Effector memory CD8-positive, alpha-beta T cell (primary cell): ENCODE measurements around the gene VSIR.

Experiments
- ATAC-seq: fragments of 150-1000 bp; cut with Tn5 transposase; replicated peaks from 2 replicates; pipeline ENCODE4 v1.10.0; 2021; ENCODE audit warnings: mild to moderate bottlenecking, moderate library complexity
- DNase-seq, 3 experiments: peaks; one replicate each; pipeline ENCODE4 v3.0.0; 2021
- H3K27ac Mint-ChIP-seq, 2 donors: one replicate each; pipeline ENCODE4 v1.8.0; 2022; ENCODE audit warnings: mild to moderate bottlenecking in 2 of 2, mixed read lengths in 2 of 2, moderate library complexity in 2 of 2
- H3K27me3 Mint-ChIP-seq, 2 donors: one replicate each; pipeline ENCODE4 v1.8.0; 2022; ENCODE audit warnings: mixed read lengths in 2 of 2
- H3K36me3 Mint-ChIP-seq: one replicate; pipeline ENCODE4 v1.8.0; 2022; ENCODE audit warnings: mild to moderate bottlenecking, moderate library complexity, mixed read lengths; ENCODE audit not compliant: insufficient read depth
- H3K4me1 Mint-ChIP-seq, 2 donors: one replicate each; pipeline ENCODE4 v1.8.0; 2022; ENCODE audit warnings: low read depth in 2 of 2, mixed read lengths in 2 of 2
- H3K4me3 Mint-ChIP-seq, 2 donors: one replicate each; pipeline ENCODE4 v1.8.0; 2022; ENCODE audit warnings: mild to moderate bottlenecking in 2 of 2, mixed read lengths in 2 of 2, moderate library complexity in 2 of 2
- H3K9me3 Mint-ChIP-seq, 2 donors: one replicate each; pipeline ENCODE4 v1.8.0; 2022; ENCODE audit warnings: mixed read lengths in 2 of 2

VSIR gene

DNA sequence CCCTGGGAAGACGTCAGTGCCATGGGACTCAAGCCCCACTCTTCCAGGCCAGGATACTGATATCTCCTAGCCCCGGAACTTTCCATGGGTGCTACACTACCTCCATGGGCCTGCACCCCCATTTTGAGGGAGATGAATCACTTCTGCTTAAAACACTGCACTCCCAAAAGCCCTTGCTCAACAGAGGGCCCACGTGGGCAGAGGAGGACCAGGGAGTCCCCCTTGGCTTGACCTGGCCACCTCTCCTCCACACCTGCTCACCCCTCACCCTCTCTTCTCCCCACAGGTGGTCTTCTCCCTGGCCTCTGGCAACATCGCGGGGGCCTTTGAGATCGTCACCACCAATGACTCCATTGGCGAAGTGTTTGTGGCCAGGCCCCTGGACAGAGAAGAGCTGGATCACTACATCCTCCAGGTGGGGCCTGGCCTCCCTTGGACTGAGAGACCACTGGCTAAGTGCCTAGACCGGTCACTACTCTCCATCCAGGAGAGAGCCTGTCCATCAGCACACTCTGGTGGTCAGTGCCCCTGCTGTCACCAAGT is 33.9 kb downstream of the VSIR start:
- peaks cover 84 to 92% of the 10 kb centered on the region in 2 donors for H3K4me1 Mint-ChIP-seq
- ATAC-seq, result no peak
- peaks cover 19% of the 10 kb centered on the region for H3K36me3 Mint-ChIP-seq
- H3K27me3 Mint-ChIP-seq, result no peaks in the 10 kb centered on the region
- peak overlapping the region; percentile 86 to 94 for H3K27ac Mint-ChIP-seq
- H3K4me3 Mint-ChIP-seq, result peak overlapping the region in 1 of 2 donors; percentile 71
- no peak for DNase-seq
- no peaks in the 10 kb centered on the region for H3K9me3 Mint-ChIP-seq

GRCh38 chr10:71737834-71738197 is 35.5 kb downstream of the VSIR start:
- peaks cover 90 to 92% of the 10 kb centered on the region in 2 donors for H3K4me1 Mint-ChIP-seq
- no peak for DNase-seq
- H3K36me3 Mint-ChIP-seq, result peaks cover 17% of the 10 kb centered on the region
- H3K27me3 Mint-ChIP-seq, result no peaks in the 10 kb centered on the region
- H3K4me3 Mint-ChIP-seq, result peak overlapping the region in 1 of 2 donors; percentile 62
- H3K9me3 Mint-ChIP-seq, result no peaks in the 10 kb centered on the region
- H3K27ac Mint-ChIP-seq, result peak overlapping the region; percentile 89 to 94
- ATAC-seq, result no peak

- Mint-ChIP-seq H3K36me3 (peaks cover 15% of the 10 kb centered on the region), H3K27me3 (no peaks in the 10 kb centered on the region), H3K9me3 (no peaks in the 10 kb centered on the region), H3K4me1 (peaks cover 90 to 92% of the 10 kb centered on the region in 2 donors), H3K27ac (peak overlapping the region; percentile 93 to 94), H3K4me3 (peak overlapping the region in 1 of 2 donors; percentile 75)
- DNase-seq (no peak), ATAC-seq (no peak)
These were observed 36.1 kb downstream of the VSIR start for GRCh38 chr10:71737001-71737833.

DNA sequence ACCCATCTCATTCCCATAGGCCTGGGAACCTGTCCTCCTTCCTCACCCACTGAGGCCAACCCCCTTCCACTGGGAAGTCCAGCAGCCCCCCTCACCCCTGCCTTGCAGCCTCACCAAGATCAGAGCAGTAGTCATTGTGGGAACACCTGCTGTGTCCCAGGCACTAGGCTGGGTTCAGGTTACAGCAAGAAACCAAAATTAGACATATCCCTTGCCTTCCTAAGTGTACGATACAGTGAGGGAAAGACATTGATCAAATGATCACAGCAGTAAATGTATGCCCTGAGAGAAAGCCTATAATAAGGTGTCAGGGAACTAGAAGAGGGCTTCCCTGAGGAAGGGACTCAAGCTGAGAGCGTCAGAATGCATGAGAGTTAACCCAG is 36.8 kb downstream of the VSIR start:
- H3K27ac Mint-ChIP-seq, result peak overlapping the region; percentile 93 to 94
- peaks cover 12% of the 10 kb centered on the region for H3K36me3 Mint-ChIP-seq
- no peak for ATAC-seq
- H3K4me3 Mint-ChIP-seq, result peak overlapping the region; percentile 70 to 75
- H3K9me3 Mint-ChIP-seq, result no peaks in the 10 kb centered on the region
- peaks cover 84 to 92% of the 10 kb centered on the region in 2 donors for H3K4me1 Mint-ChIP-seq
- H3K27me3 Mint-ChIP-seq, result no peaks in the 10 kb centered on the region
- DNase-seq, result no peak

GRCh38 chr10:71735709-71736569 is 37.4 kb downstream of the VSIR start:
- Mint-ChIP-seq H3K4me1 (peaks cover 78 to 90% of the 10 kb centered on the region in 2 donors), H3K9me3 (no peaks in the 10 kb centered on the region), H3K27ac (peak overlapping the region; percentile 93 to 94), H3K4me3 (peak overlapping the region; percentile 70 to 75), H3K27me3 (no peaks in the 10 kb centered on the region), H3K36me3 (peaks cover 12% of the 10 kb centered on the region)
- ATAC-seq, result peak; percentile 91
- peak; percentile 57 to 64 (median 63) for DNase-seq

DNA sequence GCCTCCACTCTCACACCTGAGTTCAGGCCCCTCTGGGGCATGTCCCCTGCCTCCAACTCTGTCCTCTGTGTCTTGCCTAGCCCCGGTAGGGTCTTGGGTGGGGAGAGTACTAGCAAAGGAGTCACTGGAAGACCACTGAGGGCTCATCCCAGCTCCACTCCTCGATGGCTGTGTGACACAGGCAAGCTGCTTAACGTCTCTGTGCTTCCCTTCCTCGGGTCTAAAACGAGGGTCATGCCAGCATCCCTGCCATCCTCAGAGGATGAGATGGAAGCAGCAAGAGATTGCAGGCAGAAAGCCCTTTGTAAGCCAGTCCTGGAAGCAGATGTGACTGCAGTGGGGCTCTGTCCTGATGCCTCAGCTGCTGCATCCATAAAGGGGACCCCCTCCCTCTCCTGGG is 38.5 kb downstream of the VSIR start:
- H3K4me1 Mint-ChIP-seq, result peaks cover 67 to 86% of the 10 kb centered on the region in 2 donors
- no peak for ATAC-seq
- peak overlapping the region; percentile 93 to 94 for H3K27ac Mint-ChIP-seq
- no peaks in the 10 kb centered on the region for H3K9me3 Mint-ChIP-seq
- H3K36me3 Mint-ChIP-seq, result peaks cover 12% of the 10 kb centered on the region
- H3K27me3 Mint-ChIP-seq, result no peaks in the 10 kb centered on the region
- no peak for DNase-seq
- peak overlapping the region; percentile 52 to 75 for H3K4me3 Mint-ChIP-seq

GRCh38 chr10:71731791-71732190 is 41.5 kb downstream of the VSIR start:
- Mint-ChIP-seq H3K36me3 (peaks cover 13% of the 10 kb centered on the region), H3K4me3 (peak overlapping the region in 1 of 2 donors; percentile 58), H3K9me3 (no peaks in the 10 kb centered on the region), H3K27me3 (no peaks in the 10 kb centered on the region), H3K27ac (peak overlapping the region; percentile 84 to 93), H3K4me1 (peaks cover 60 to 83% of the 10 kb centered on the region in 2 donors)
- peak in 2 of 3 experiments; percentile 33 to 38 for DNase-seq
- no peak for ATAC-seq

DNA sequence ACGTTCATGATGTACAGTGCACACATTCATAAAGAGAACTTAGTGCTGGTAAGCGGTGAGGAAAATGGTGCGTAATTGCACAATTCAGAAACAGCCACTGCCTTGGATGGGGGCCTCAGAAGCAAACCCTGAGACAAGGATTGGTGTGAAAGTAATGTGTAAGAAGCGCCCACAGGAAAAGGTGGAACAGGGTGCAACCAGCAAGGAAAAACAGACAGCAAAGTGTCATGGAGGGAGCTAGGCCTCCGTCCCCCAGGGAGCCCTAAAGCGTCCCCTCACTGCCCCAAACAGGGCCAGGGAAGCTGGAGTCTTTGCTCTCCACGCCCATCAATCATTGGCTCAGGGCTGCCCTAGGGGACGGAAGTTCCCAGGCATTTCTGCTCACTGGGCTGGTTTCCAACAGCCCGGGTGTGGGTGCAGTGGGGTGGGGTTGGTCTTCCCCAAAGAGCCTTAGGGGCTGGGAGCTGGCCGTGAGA is 44.1 kb downstream of the VSIR start:
- H3K27ac Mint-ChIP-seq, result peak overlapping the region; percentile 79 to 98
- no peaks in the 10 kb centered on the region for H3K27me3 Mint-ChIP-seq
- no peaks in the 10 kb centered on the region for H3K9me3 Mint-ChIP-seq
- ATAC-seq, result no peak
- DNase-seq, result no peak
- H3K4me3 Mint-ChIP-seq, result peak overlapping the region; percentile 66 to 77
- peaks cover 8% of the 10 kb centered on the region for H3K36me3 Mint-ChIP-seq
- peaks cover 48 to 75% of the 10 kb centered on the region in 2 donors for H3K4me1 Mint-ChIP-seq

DNA sequence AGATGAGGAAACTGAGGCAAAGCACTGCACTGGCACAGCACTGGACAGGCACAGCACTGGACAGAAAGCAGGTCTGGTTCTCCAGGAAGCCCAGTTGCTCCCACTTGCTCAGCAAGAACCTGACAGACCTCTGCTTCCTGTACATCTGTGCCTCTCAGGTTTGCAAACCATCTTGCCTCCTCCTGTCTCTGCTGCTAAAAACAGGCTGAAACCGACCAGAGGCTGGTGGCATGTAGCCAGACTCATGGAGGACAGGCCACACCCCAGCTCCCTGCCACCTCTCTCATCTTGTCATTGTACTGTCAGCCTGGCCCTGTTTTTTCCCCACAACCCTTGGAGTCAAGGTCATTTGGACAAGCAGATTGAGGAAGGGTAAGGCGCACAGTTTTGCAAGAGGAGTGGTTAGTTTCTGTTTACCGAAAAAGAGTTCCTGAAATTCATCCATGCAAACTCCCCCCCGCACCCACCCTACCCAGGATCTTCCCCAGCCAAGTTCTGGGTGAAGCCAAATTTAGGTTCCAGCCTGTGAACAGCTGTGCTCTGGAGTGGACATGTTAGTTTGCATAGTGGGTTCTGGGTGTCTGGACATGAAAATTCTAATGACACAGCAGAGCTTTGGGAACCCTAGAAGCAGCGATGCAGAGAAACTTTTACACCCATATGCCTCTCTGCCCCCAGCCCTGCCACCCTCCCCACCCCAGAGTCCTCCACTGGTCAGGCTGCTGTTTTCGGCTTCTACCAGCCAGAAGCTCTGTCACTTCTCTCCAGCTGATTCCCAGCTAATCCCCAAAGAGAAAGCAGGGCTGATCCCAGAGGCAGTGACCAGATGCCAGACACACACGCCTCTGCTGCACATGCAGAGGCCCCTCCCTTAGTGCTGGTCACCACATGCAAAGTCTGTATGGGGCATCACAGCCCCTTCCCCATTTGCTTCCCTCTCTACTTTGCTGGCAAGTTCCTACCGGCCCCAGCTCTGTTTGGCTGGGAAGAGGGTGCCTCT is 45.3 kb downstream of the VSIR start:
- Mint-ChIP-seq H3K4me1 (peaks cover 40 to 76% of the 10 kb centered on the region in 2 donors), H3K27ac (peak overlapping the region; percentile 97 to 98), H3K4me3 (peak overlapping the region; percentile 66 to 77), H3K9me3 (no peaks in the 10 kb centered on the region), H3K36me3 (peaks cover 8% of the 10 kb centered on the region), H3K27me3 (no peaks in the 10 kb centered on the region)
- DNase-seq (peak; percentile 73 to 81 (median 74)), ATAC-seq (peak; percentile 64)

GRCh38 chr10:71727105-71727737 is 46.1 kb downstream of the VSIR start:
- no peaks in the 10 kb centered on the region for H3K27me3 Mint-ChIP-seq
- H3K4me3 Mint-ChIP-seq, result peak overlapping the region; percentile 66 to 77
- H3K9me3 Mint-ChIP-seq, result no peaks in the 10 kb centered on the region
- H3K4me1 Mint-ChIP-seq, result peaks cover 37 to 76% of the 10 kb centered on the region in 2 donors
- peak; percentile 69 for ATAC-seq
- peak; percentile 67 to 72 (median 72) for DNase-seq
- peak overlapping the region; percentile 97 to 98 for H3K27ac Mint-ChIP-seq
- peaks cover 8% of the 10 kb centered on the region for H3K36me3 Mint-ChIP-seq

DNA sequence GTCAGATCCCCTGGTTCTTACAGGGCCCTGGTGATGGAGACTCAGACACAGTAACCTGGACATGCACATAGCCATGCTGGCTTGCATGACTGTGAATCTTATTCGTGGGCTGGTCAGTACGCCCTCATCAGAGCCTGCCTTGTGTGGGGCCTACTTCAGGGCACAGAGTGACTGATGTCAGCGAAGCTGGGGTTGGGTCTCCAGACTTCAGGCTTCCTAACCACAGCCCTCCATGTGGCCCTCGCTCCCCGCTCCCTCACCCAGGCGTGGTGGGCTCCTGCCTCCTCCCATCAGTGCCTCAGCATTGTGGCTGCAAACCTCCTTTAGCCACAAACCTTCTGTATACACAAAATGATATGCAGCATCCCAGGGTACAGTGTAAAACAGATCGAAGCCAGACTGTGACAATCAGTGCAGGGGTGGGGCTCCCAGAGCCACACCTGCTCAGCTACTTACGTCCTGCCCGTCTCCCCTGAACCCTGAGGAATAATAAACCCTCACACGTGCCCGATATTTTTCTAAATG is 46.7 kb downstream of the VSIR start:
- Mint-ChIP-seq H3K27ac (peak overlapping the region; percentile 97 to 98), H3K4me1 (peaks cover 36 to 74% of the 10 kb centered on the region in 2 donors), H3K4me3 (peak overlapping the region; percentile 66 to 77), H3K27me3 (no peaks in the 10 kb centered on the region), H3K9me3 (no peaks in the 10 kb centered on the region), H3K36me3 (peaks cover 8% of the 10 kb centered on the region)
- ATAC-seq, result peak; percentile 39
- no peak for DNase-seq
